ENCODE data around the gene SPIRE1.

Gene SPIRE1

DNA sequence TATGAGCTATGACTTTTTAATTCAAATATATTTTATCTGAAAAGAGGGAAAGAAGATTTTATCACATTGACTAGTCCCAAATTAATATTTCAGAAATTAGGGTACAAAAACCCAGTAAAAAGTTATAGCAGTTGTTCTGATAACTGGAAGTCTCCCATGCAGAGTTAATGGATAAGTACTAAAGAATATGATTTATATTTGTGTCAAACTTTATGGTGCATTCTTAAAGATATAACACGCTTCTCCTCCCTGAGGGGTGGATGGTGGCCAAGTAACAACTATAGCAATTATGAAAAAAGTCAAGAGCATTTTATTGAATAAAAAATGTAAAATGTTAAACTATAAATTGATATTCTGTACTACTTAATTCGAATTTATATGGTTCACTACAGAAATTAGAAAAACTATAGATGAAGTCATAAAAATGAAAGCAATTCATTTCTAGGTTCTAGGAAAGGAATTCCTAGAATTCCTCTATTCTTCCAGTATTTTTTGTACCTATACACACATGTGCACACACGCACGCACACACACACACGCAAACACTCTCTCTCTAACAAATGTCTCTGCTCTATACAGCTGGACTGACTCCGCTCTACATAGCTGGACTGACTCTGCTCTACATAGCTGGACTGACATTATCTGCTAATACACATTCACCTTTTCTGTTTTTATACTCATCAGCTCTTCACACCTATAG is 138.9 kb downstream of the SPIRE1 start:
- no peak for ATAC-seq
- TF ChIP-seq, protein P1, sequence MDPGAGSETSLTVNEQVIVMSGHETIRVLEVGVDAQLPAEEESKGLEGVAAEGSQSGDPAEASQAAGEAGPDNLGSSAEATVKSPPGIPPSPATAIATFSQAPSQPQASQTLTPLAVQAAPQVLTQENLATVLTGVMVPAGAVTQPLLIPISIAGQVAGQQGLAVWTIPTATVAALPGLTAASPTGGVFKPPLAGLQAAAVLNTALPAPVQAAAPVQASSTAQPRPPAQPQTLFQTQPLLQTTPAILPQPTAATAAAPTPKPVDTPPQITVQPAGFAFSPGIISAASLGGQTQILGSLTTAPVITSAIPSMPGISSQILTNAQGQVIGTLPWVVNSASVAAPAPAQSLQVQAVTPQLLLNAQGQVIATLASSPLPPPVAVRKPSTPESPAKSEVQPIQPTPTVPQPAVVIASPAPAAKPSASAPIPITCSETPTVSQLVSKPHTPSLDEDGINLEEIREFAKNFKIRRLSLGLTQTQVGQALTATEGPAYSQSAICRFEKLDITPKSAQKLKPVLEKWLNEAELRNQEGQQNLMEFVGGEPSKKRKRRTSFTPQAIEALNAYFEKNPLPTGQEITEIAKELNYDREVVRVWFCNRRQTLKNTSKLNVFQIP (CRISPR knock-in tag; IDR thresholded peaks at IDR 0.05; ENCODE audit: borderline replicate concordance, low read depth) = no peak
- TF ChIP-seq BACH2 (CRISPR knock-in tag; IDR thresholded peaks at IDR 0.05; ENCODE audit: borderline replicate concordance) (no peak), TCF4 (CRISPR knock-in tag; IDR thresholded peaks at IDR 0.05; ENCODE audit: borderline replicate concordance) (no peak), GLIS3 (CRISPR knock-in tag; IDR thresholded peaks at IDR 0.05) (no peak), ZNF565 (CRISPR knock-in tag; conservative IDR thresholded peaks at IDR 0.05; ENCODE audit: low read depth) (no peak), TOX (CRISPR knock-in tag; IDR thresholded peaks at IDR 0.05; ENCODE audit: borderline replicate concordance) (no peak), SNAI2 (CRISPR knock-in tag; IDR thresholded peaks at IDR 0.05) (no peak), ARNTL (CRISPR knock-in tag; IDR thresholded peaks at IDR 0.05; ENCODE audit: borderline replicate concordance, low read depth) (no peak), PPARA (CRISPR knock-in tag; IDR thresholded peaks at IDR 0.05; ENCODE audit: borderline replicate concordance) (no peak), ZC3H10 (CRISPR knock-in tag; IDR thresholded peaks at IDR 0.05) (no peak), ISL1 (CRISPR knock-in tag; IDR thresholded peaks at IDR 0.05) (no peak), CSDC2 (CRISPR knock-in tag; IDR thresholded peaks at IDR 0.05) (no peak), ZNF70 (CRISPR knock-in tag; IDR thresholded peaks at IDR 0.05) (no peak), ZNF8 (CRISPR knock-in tag; IDR thresholded peaks at IDR 0.05) (no peak), ESRRG (CRISPR knock-in tag; IDR thresholded peaks at IDR 0.05) (no peak), ZFP3 (CRISPR knock-in tag; IDR thresholded peaks at IDR 0.05) (no peak)
- TF ChIP-seq, protein P2, sequence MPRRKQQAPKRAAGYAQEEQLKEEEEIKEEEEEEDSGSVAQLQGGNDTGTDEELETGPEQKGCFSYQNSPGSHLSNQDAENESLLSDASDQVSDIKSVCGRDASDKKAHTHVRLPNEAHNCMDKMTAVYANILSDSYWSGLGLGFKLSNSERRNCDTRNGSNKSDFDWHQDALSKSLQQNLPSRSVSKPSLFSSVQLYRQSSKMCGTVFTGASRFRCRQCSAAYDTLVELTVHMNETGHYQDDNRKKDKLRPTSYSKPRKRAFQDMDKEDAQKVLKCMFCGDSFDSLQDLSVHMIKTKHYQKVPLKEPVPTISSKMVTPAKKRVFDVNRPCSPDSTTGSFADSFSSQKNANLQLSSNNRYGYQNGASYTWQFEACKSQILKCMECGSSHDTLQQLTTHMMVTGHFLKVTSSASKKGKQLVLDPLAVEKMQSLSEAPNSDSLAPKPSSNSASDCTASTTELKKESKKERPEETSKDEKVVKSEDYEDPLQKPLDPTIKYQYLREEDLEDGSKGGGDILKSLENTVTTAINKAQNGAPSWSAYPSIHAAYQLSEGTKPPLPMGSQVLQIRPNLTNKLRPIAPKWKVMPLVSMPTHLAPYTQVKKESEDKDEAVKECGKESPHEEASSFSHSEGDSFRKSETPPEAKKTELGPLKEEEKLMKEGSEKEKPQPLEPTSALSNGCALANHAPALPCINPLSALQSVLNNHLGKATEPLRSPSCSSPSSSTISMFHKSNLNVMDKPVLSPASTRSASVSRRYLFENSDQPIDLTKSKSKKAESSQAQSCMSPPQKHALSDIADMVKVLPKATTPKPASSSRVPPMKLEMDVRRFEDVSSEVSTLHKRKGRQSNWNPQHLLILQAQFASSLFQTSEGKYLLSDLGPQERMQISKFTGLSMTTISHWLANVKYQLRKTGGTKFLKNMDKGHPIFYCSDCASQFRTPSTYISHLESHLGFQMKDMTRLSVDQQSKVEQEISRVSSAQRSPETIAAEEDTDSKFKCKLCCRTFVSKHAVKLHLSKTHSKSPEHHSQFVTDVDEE (CRISPR knock-in tag; IDR thresholded peaks at IDR 0.05) = no peak
- TF ChIP-seq, protein P3, sequence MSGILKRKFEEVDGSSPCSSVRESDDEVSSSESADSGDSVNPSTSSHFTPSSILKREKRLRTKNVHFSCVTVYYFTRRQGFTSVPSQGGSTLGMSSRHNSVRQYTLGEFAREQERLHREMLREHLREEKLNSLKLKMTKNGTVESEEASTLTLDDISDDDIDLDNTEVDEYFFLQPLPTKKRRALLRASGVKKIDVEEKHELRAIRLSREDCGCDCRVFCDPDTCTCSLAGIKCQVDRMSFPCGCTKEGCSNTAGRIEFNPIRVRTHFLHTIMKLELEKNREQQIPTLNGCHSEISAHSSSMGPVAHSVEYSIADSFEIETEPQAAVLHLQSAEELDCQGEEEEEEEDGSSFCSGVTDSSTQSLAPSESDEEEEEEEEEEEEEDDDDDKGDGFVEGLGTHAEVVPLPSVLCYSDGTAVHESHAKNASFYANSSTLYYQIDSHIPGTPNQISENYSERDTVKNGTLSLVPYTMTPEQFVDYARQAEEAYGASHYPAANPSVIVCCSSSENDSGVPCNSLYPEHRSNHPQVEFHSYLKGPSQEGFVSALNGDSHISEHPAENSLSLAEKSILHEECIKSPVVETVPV (CRISPR knock-in tag; IDR thresholded peaks at IDR 0.05) = no peak
- TF ChIP-seq, protein P4, sequence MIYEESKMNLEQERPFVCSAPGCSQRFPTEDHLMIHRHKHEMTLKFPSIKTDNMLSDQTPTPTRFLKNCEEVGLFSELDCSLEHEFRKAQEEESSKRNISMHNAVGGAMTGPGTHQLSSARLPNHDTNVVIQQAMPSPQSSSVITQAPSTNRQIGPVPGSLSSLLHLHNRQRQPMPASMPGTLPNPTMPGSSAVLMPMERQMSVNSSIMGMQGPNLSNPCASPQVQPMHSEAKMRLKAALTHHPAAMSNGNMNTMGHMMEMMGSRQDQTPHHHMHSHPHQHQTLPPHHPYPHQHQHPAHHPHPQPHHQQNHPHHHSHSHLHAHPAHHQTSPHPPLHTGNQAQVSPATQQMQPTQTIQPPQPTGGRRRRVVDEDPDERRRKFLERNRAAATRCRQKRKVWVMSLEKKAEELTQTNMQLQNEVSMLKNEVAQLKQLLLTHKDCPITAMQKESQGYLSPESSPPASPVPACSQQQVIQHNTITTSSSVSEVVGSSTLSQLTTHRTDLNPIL (CRISPR knock-in tag; IDR thresholded peaks at IDR 0.05; ENCODE audit: low read depth) = no peak
- TF ChIP-seq, protein P5, sequence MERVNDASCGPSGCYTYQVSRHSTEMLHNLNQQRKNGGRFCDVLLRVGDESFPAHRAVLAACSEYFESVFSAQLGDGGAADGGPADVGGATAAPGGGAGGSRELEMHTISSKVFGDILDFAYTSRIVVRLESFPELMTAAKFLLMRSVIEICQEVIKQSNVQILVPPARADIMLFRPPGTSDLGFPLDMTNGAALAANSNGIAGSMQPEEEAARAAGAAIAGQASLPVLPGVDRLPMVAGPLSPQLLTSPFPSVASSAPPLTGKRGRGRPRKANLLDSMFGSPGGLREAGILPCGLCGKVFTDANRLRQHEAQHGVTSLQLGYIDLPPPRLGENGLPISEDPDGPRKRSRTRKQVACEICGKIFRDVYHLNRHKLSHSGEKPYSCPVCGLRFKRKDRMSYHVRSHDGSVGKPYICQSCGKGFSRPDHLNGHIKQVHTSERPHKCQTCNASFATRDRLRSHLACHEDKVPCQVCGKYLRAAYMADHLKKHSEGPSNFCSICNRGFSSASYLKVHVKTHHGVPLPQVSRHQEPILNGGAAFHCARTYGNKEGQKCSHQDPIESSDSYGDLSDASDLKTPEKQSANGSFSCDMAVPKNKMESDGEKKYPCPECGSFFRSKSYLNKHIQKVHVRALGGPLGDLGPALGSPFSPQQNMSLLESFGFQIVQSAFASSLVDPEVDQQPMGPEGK (CRISPR knock-in tag; IDR thresholded peaks at IDR 0.05; ENCODE audit: borderline replicate concordance) = no peak

DNA sequence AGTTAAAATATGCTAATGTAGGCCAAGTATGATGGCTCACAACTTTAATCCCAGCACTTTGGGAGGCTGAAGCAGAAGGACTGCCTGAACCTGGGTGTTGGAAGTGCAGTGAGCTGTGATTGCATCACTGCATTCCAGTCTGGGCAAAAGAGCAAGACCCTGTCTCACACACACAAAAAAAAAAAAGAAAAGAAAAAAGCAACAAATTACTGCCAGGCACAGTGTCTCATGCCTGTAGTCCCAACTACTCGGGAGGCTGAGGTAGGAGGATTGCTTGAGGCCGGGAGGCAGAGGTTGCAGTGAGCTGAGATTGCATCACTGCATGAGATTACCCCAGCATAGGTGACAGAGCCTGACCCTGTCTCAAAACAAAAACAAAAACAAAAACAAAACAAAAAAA is 139.6 kb downstream of the SPIRE1 start:
- TF ChIP-seq TOX (CRISPR knock-in tag; IDR thresholded peaks at IDR 0.05; ENCODE audit: borderline replicate concordance) = no peak
- no peak for TF ChIP-seq RARB (CRISPR knock-in tag; IDR thresholded peaks at IDR 0.05)
- TF ChIP-seq, protein P5 (CRISPR knock-in tag; IDR thresholded peaks at IDR 0.05; ENCODE audit: borderline replicate concordance) = no peak
- TF ChIP-seq, protein P1 (CRISPR knock-in tag; IDR thresholded peaks at IDR 0.05; ENCODE audit: borderline replicate concordance, low read depth) = no peak
- TF ChIP-seq ZFP3 (CRISPR knock-in tag; IDR thresholded peaks at IDR 0.05) = no peak
- no peak for TF ChIP-seq ZNF8 (CRISPR knock-in tag; IDR thresholded peaks at IDR 0.05)
- TF ChIP-seq ISL1 (CRISPR knock-in tag; IDR thresholded peaks at IDR 0.05) = no peak
- no peak for TF ChIP-seq ARNTL (CRISPR knock-in tag; IDR thresholded peaks at IDR 0.05; ENCODE audit: borderline replicate concordance, low read depth)
- no peak for TF ChIP-seq OSR1 (CRISPR knock-in tag; IDR thresholded peaks at IDR 0.05)
- TF ChIP-seq, protein P3 (CRISPR knock-in tag; IDR thresholded peaks at IDR 0.05) = no peak
- no peak for TF ChIP-seq ZC3H10 (CRISPR knock-in tag; IDR thresholded peaks at IDR 0.05)
- TF ChIP-seq SNAI2 (CRISPR knock-in tag; IDR thresholded peaks at IDR 0.05) = no peak
- no peak for TF ChIP-seq PPARA (CRISPR knock-in tag; IDR thresholded peaks at IDR 0.05; ENCODE audit: borderline replicate concordance)
- no peak for TF ChIP-seq ZNF70 (CRISPR knock-in tag; IDR thresholded peaks at IDR 0.05)
- no peak for ATAC-seq
